Measurements from ENCODE around the gene BBS9. TPM values are rescaled to one million over a fixed set of nuclear protein-coding genes. Genes with fewer than 3 reads are reported as not detected.
"Not testable (repeated sequence)": the region's sequence is repeated elsewhere in the genome, so short reads cannot be mapped to it uniquely, and the experiment has no call there.

The BBS9 gene
- total RNA-seq, 4 donors from 2014 or later = 16.4 to 26.0 (median 21.4) TPM

- Histone ChIP-seq H3K27me3 (no peaks in the 10 kb centered on the region), H3K36me3 (no peaks in the 10 kb centered on the region), H3K4me3 (no peak overlapping the region), H3K9me3 (no peaks in the 10 kb centered on the region), H3K27ac (no peak overlapping the region), H3K4me1 (no peaks in the 10 kb centered on the region)
- no peak for DNase-seq (ENCODE audit: low spot score in 2 of 2)
- TF ChIP-seq EP300 (IDR thresholded peaks at IDR 0.05) (no peak), POLR2A (IDR thresholded peaks at IDR 0.05) (no peak), CTCF (IDR thresholded peaks at IDR 0.05) (no peak), POLR2AphosphoS5 (IDR thresholded peaks at IDR 0.05) (no peak)
Observed at GRCh38 chr7:33251301-33251700, 121.9 kb downstream of the BBS9 start.

GRCh38 chr7:33258491-33258951, 129.2 kb downstream of the BBS9 start:
- no peak for TF ChIP-seq POLR2A (IDR thresholded peaks at IDR 0.05)
- TF ChIP-seq EP300 (IDR thresholded peaks at IDR 0.05) = no peak
- TF ChIP-seq POLR2AphosphoS5 (IDR thresholded peaks at IDR 0.05) = no peak
- no peak for TF ChIP-seq CTCF (IDR thresholded peaks at IDR 0.05)
- Histone ChIP-seq H3K4me3 (no peak overlapping the region), H3K36me3 (no peaks in the 10 kb centered on the region), H3K27me3 (no peaks in the 10 kb centered on the region), H3K9me3 (no peaks in the 10 kb centered on the region), H3K27ac (no peak overlapping the region), H3K4me1 (no peaks in the 10 kb centered on the region)
- no peak for DNase-seq (ENCODE audit: low spot score in 2 of 2)

GRCh38 chr7:33261585-33261984, 132.2 kb downstream of the BBS9 start:
- Histone ChIP-seq H3K4me3 (no peak overlapping the region), H3K27me3 (no peaks in the 10 kb centered on the region), H3K4me1 (no peaks in the 10 kb centered on the region), H3K36me3 (no peaks in the 10 kb centered on the region), H3K27ac (no peak overlapping the region), H3K9me3 (no peaks in the 10 kb centered on the region)
- DNase-seq (ENCODE audit: low spot score in 2 of 2) = no peak
- WGBS = 79% methylated on average over 3 of the region's 3 CpGs
- TF ChIP-seq EP300 (IDR thresholded peaks at IDR 0.05) (no peak), POLR2A (IDR thresholded peaks at IDR 0.05) (no peak), CTCF (IDR thresholded peaks at IDR 0.05) (no peak)

- DNase-seq (ENCODE audit: low spot score in 2 of 2) = no peak
- Histone ChIP-seq H3K4me1 (no peaks in the 10 kb centered on the region), H3K4me3 (no peak overlapping the region), H3K36me3 (no peaks in the 10 kb centered on the region), H3K27ac (no peak overlapping the region), H3K9me3 (no peaks in the 10 kb centered on the region), H3K27me3 (no peaks in the 10 kb centered on the region)
- TF ChIP-seq POLR2A (IDR thresholded peaks at IDR 0.05) (no peak), CTCF (IDR thresholded peaks at IDR 0.05) (no peak), POLR2AphosphoS5 (IDR thresholded peaks at IDR 0.05) (no peak), EP300 (IDR thresholded peaks at IDR 0.05) (no peak)
- WGBS = 95% methylated on average over 3 of the region's 3 CpGs
Observed at GRCh38 chr7:33262476-33262875, 133.1 kb downstream of the BBS9 start.

- not testable (repeated sequence) for H3K9me3 ChIP-seq; H3K4me1 ChIP-seq; H3K27ac ChIP-seq; H3K4me3 ChIP-seq; H3K36me3 ChIP-seq; H3K27me3 ChIP-seq; DNase-seq (ENCODE audit: low spot score in 2 of 2)
- WGBS = 96% methylated on average over 4 of the region's 4 CpGs
Observed at GRCh38 chr7:33271839-33272371, 142.5 kb downstream of the BBS9 start.

- no peak for TF ChIP-seq POLR2AphosphoS5 (IDR thresholded peaks at IDR 0.05)
- TF ChIP-seq POLR2A (IDR thresholded peaks at IDR 0.05) = no peak
- no peak for TF ChIP-seq EP300 (IDR thresholded peaks at IDR 0.05)
- TF ChIP-seq CTCF (IDR thresholded peaks at IDR 0.05) = no peak
- H3K27me3 ChIP-seq = no peaks in the 10 kb centered on the region
- no peak for DNase-seq (ENCODE audit: low spot score in 2 of 2)
- H3K9me3 ChIP-seq = peaks cover under 1% of the 10 kb centered on the region
- H3K27ac ChIP-seq = no peak overlapping the region
- no peaks in the 10 kb centered on the region for H3K4me1 ChIP-seq
- peaks cover 16% of the 10 kb centered on the region for H3K36me3 ChIP-seq
- no peak overlapping the region for H3K4me3 ChIP-seq
- WGBS = 94% methylated on average over 2 of the region's 2 CpGs
Observed at GRCh38 chr7:33273356-33273755, 144.0 kb downstream of the BBS9 start.

All from suprapubic skin (tissue), 4 donors.